ENCODE data around the gene PODXL2. TPM values are rescaled to one million over a fixed set of nuclear protein-coding genes. Genes with fewer than 3 reads are reported as not detected.

PODXL2 gene
- total RNA-seq, 1 donor from 2014 or later: 9.8 TPM

- Mint-ChIP-seq H3K4me3 (no peak overlapping the region), H3K36me3 (ENCODE audit: low read depth) (no peaks in the 10 kb centered on the region), H3K4me1 (no peaks in the 10 kb centered on the region), H3K9me3 (no peaks in the 10 kb centered on the region), H3K27me3 (peaks cover 4% of the 10 kb centered on the region), H3K27ac (no peak overlapping the region)
- intact Hi-C loops (cut with micrococcal nuclease): no loop called here
- DNase-seq: no peak
Observed at GRCh38 chr3:127717357-127718244, 88.6 kb downstream of the PODXL2 start.

DNA sequence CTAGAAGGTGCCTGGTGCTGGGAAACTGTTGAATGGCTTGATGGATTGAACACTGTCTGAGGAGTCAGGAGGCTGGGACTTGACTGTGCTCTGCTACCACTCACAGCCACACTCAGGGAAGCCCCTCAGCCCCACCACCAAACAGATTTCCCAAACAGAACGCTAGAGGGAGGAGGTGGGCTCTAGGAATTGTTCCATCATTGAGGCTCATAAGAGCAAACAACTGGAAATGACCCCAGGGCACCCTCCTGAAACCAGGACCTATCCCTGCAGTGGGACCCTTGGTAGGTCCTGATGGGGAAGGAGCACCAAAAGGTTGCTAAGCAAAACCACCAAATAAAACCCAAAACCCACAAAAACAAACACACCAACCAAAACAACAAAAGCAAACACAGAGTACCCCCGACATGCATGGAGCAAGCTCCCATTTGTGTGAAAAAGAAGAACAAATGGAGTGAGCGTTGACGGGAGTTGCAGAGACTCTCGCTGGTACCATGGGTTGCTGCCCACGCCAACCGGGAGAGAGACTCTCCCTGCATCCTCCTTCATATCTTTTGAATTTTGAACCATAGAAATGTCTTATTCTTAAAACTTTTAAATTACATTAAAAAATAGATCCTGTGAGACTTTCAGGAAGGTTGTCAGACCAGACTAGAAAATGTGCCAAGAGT is 89.4 kb downstream of the PODXL2 start:
- no peak for DNase-seq
- Mint-ChIP-seq H3K27me3 (peaks cover 4% of the 10 kb centered on the region), H3K36me3 (ENCODE audit: low read depth) (no peaks in the 10 kb centered on the region), H3K9me3 (no peaks in the 10 kb centered on the region), H3K4me3 (no peak overlapping the region), H3K27ac (no peak overlapping the region), H3K4me1 (no peaks in the 10 kb centered on the region)
- intact Hi-C loops (cut with micrococcal nuclease): no loop called here

GRCh38 chr3:127718916-127719290 is 89.9 kb downstream of the PODXL2 start:
- Mint-ChIP-seq H3K9me3 (no peaks in the 10 kb centered on the region), H3K27ac (no peak overlapping the region), H3K4me3 (no peak overlapping the region), H3K36me3 (ENCODE audit: low read depth) (no peaks in the 10 kb centered on the region), H3K27me3 (peaks cover 4% of the 10 kb centered on the region), H3K4me1 (no peaks in the 10 kb centered on the region)
- intact Hi-C loops (cut with micrococcal nuclease): no loop called here
- no peak for DNase-seq

- H3K4me3 Mint-ChIP-seq: no peak overlapping the region
- no peaks in the 10 kb centered on the region for H3K4me1 Mint-ChIP-seq
- intact Hi-C loops (cut with micrococcal nuclease): no loop called here
- H3K36me3 Mint-ChIP-seq (ENCODE audit: low read depth): no peaks in the 10 kb centered on the region
- H3K27ac Mint-ChIP-seq: no peak overlapping the region
- no peak for DNase-seq
- no peaks in the 10 kb centered on the region for H3K9me3 Mint-ChIP-seq
- peaks cover 4% of the 10 kb centered on the region for H3K27me3 Mint-ChIP-seq
Observed at GRCh38 chr3:127719369-127719768, 90.4 kb downstream of the PODXL2 start.

DNA sequence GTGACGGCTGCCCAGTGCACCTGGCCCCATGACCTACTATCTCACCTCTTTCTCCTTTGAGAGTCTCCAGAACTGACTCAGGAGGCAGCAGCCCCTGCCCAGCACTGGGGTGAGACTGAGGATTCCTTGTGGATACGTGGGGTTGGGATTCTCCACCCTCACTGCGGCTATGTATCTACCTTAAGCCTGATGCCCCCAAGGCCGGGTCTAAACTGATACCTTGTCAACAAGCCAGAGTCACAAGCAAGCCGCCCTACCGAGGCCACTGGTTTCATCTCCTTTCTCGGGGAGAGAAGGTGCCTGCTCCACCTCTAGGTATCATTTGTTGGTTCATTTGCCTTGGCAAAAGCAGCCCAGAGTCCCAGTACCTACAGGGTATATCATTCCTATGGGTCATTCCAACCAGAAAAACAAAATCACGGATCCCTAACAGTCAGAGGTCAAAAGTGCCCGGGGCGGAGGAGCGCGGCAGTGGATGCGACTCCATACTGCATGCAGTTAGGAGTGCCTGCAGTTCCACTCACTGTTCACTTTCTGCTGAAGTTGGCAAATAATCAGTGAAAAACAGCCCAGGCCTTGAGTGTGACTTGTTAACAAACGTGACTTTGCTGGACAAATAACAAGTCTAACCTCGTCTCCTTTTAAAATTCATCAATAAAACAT is 91.3 kb downstream of the PODXL2 start:
- intact Hi-C loops (cut with micrococcal nuclease): no loop called here
- Mint-ChIP-seq H3K27ac (no peak overlapping the region), H3K4me3 (no peak overlapping the region), H3K4me1 (no peaks in the 10 kb centered on the region), H3K9me3 (no peaks in the 10 kb centered on the region), H3K36me3 (ENCODE audit: low read depth) (no peaks in the 10 kb centered on the region), H3K27me3 (peaks cover 3% of the 10 kb centered on the region)
- no peak for DNase-seq

- H3K9me3 Mint-ChIP-seq: no peaks in the 10 kb centered on the region
- H3K4me3 Mint-ChIP-seq: no peak overlapping the region
- peaks cover 7% of the 10 kb centered on the region for H3K27me3 Mint-ChIP-seq
- intact Hi-C loops (cut with micrococcal nuclease): no loop called here
- DNase-seq: no peak
- H3K27ac Mint-ChIP-seq: no peak overlapping the region
- no peaks in the 10 kb centered on the region for H3K4me1 Mint-ChIP-seq
- H3K36me3 Mint-ChIP-seq (ENCODE audit: low read depth): no peaks in the 10 kb centered on the region
Observed at GRCh38 chr3:127720985-127721935, 92.3 kb downstream of the PODXL2 start.

DNA sequence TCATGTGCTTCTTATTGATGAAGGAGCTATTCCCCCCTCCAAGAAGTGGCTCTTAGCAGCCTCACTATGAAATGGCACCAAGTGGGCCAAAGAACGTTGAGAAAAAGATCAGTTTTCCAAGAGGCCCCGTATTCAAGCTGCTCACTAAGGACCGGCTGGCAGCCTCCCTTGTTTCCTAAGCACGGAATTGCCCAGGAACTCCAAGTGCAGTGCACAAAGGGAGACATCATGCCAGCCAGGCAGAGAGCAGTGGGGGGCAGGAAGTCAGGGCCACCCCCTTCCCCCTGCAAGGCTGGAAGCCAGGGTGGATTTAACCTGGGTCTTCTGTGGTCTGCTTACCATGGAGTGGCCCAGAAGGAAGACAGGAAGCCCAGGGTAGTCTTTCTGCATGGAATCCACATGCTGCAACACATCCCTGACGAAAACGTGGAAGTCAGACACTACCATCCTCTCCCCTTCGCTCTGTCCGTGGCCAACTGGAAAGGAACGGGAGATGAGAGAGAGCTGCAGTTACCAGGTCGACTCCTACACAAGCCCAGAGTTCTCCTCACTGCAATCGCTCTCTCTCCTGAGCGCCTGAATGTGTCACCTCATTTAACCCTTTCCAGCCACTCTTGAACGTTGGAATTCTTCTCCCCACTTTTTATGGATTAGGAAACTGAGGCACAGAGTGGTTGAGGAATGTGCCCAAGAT is 93.3 kb downstream of the PODXL2 start:
- Mint-ChIP-seq H3K4me1 (no peaks in the 10 kb centered on the region), H3K4me3 (no peak overlapping the region), H3K27me3 (peaks cover 7% of the 10 kb centered on the region), H3K27ac (no peak overlapping the region), H3K9me3 (no peaks in the 10 kb centered on the region), H3K36me3 (ENCODE audit: low read depth) (no peaks in the 10 kb centered on the region)
- intact Hi-C loops (cut with micrococcal nuclease): no loop called here
- no peak for DNase-seq

Other genes starting within 250 kb of the PODXL2 start
- gene TPRA1, start 38.5 kb upstream of the PODXL2 start, total RNA-seq: 32.9 and 37.2 TPM in 2 replicates
- gene MCM2, start 30.8 kb upstream of the PODXL2 start, total RNA-seq: 229 and 237 TPM in 2 replicates
- gene ABTB1, start 43.8 kb downstream of the PODXL2 start, total RNA-seq: 6.9 and 8.0 TPM in 2 replicates
- gene MGLL, start 193.3 kb downstream of the PODXL2 start, total RNA-seq: 2.3 and 3.6 TPM in 2 replicates

All from activated CD4-positive, alpha-beta T cell treated with anti-CD3 and anti-CD28 coated beads, Interleukin-2, amount 10 ng/mL, durations not matched to agents 24 days and 14 days (primary cell).